HFFc6 (cell line): ENCODE measurements around the gene HAUS6. TPM values are rescaled to one million over a fixed set of nuclear protein-coding genes. Genes with fewer than 3 reads are reported as not detected.

Experiments used
- DNase-seq: peaks from one replicate; pipeline ENCODE4 v3.0.0-alpha.2; 2018
- H3K27ac Mint-ChIP-seq: 2 replicates; pipeline ENCODE4 v1.8.0; 2020; ENCODE audit warnings: mild to moderate bottlenecking, mixed read lengths
- H3K27me3 Mint-ChIP-seq: 2 replicates; pipeline ENCODE4 v1.8.0; 2021; ENCODE audit warnings: mild to moderate bottlenecking, moderate library complexity, mixed read lengths; ENCODE audit not compliant: insufficient read depth
- H3K36me3 Mint-ChIP-seq: 2 replicates; pipeline ENCODE4 v1.8.0; 2021; ENCODE audit warnings: low read depth, mixed read lengths
- H3K4me1 Mint-ChIP-seq: 2 replicates; pipeline ENCODE4 v1.8.0; 2020; ENCODE audit warnings: low read depth, mixed read lengths
- H3K4me3 Mint-ChIP-seq: 2 replicates; pipeline ENCODE4 v1.8.0; 2020; ENCODE audit warnings: mild to moderate bottlenecking, moderate library complexity, mixed read lengths
- H3K9me3 Mint-ChIP-seq: 2 replicates; pipeline ENCODE4 v1.8.0; 2020; ENCODE audit warnings: mild to moderate bottlenecking, mixed read lengths
- total RNA-seq, 6 experiments: library from RNA; stranded (reverse); fragmentation: NEBNext Ultra II Directional; extraction: Animal tissue kit (Norgen Biotek cat#: 25700); gene quantifications; 2 replicates in 1 of 6; 3 replicates in 5 of 6; pipeline ENCODE4 v1.2.3, GENCODE V29; 2021
- TF ChIP-seq, protein P1 (sequence below): fragments of 200-600 bp; sonication (generic); IDR thresholded peaks from 2 replicates; pipeline ENCODE4 v1.5.0; 2021; ENCODE audit warnings: antibody characterized with exemption, mild to moderate bottlenecking

Gene HAUS6
- total RNA-seq, 6 experiments from 2014 or later, result 9.2 to 15.4 (median 14.0) TPM

DNA sequence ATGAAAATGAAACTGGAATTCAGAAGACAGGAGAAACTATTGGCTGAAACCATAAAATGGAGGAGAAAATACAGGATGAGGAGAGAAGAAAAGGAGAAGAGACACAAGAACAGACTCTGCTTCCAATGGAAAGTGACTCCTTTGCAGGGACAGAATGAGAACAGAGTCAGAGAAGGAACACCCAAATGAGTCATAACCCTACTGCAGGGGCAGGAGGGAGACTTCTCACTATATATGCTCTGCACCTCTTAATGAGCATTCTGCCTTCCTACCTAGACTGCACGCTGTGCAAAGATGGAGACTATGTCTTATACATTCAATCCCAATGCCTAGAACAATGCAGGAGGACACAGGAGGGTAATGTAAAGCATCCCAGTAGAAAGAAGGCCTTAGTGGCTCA, 71.8 kb downstream of the HAUS6 start:
- Mint-ChIP-seq H3K9me3 (no peaks in the 10 kb centered on the region), H3K4me1 (peaks cover 25% of the 10 kb centered on the region), H3K27me3 (peaks cover 9% of the 10 kb centered on the region; the same call in 1 of the 2 replicates), H3K36me3 (no peaks in the 10 kb centered on the region), H3K4me3 (no peak overlapping the region), H3K27ac (no peak overlapping the region)
- no peak for DNase-seq
- TF ChIP-seq, protein P1, sequence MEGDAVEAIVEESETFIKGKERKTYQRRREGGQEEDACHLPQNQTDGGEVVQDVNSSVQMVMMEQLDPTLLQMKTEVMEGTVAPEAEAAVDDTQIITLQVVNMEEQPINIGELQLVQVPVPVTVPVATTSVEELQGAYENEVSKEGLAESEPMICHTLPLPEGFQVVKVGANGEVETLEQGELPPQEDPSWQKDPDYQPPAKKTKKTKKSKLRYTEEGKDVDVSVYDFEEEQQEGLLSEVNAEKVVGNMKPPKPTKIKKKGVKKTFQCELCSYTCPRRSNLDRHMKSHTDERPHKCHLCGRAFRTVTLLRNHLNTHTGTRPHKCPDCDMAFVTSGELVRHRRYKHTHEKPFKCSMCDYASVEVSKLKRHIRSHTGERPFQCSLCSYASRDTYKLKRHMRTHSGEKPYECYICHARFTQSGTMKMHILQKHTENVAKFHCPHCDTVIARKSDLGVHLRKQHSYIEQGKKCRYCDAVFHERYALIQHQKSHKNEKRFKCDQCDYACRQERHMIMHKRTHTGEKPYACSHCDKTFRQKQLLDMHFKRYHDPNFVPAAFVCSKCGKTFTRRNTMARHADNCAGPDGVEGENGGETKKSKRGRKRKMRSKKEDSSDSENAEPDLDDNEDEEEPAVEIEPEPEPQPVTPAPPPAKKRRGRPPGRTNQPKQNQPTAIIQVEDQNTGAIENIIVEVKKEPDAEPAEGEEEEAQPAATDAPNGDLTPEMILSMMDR, result no peak

DNA sequence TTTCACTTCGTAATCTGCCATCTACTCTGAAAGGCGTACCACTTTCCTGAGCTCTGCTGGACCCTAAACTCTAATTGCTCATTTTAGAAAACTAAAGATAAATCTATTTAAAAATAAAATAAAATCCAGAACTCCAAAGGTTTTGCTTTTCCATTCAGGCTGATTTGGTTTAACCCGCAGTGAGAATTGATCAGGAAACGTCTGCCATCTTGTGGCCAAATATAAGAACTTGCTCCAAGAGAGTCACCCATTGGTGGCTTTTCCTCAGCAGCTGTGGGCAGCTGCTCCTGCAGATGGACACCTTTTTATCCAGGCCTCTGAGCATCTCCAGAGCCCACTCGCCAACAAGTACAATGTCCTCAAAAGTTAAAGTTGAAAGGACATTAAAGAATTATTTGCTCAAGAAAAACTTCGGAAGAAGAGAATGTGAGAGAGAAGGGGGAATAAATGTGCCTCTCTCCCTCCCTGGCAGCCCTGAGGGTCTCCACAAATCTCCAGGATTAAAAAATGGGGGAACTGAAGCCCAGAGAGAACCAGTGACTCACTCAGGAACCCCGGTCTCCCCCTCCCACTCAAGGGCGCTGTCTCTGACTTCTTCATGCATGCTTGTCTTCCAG, 73.8 kb downstream of the HAUS6 start:
- DNase-seq, result peak; percentile 64
- Mint-ChIP-seq H3K36me3 (no peaks in the 10 kb centered on the region), H3K9me3 (no peaks in the 10 kb centered on the region), H3K4me1 (peaks cover 25% of the 10 kb centered on the region), H3K27ac (no peak overlapping the region), H3K27me3 (no peaks in the 10 kb centered on the region; the same call in 1 of the 2 replicates), H3K4me3 (no peak overlapping the region)
- TF ChIP-seq, protein P1, result peak; percentile 94

DNA sequence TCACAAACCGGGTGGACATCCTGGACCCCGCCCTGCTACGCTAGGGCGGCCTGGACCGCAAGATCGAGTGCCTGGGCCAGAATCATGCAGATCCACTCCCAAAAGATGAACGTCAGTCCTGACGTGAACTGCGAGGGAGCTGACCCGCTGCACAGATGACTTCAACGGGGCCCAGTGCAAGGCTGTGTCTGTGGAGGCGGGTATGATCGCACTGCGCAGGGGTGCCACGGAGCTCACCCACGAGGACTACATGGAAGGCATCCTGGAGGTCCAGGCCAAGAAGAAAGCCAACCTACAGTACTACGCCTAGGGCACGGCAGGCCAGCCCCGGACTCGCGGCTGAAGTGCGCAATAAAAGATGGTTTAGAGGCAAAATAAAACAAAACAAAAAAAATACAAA, 74.9 kb downstream of the HAUS6 start:
- TF ChIP-seq, protein P1, result no peak
- no peak for DNase-seq
- peaks cover 1% of the 10 kb centered on the region; the same call in 1 of the 2 replicates for H3K27me3 Mint-ChIP-seq

DNA sequence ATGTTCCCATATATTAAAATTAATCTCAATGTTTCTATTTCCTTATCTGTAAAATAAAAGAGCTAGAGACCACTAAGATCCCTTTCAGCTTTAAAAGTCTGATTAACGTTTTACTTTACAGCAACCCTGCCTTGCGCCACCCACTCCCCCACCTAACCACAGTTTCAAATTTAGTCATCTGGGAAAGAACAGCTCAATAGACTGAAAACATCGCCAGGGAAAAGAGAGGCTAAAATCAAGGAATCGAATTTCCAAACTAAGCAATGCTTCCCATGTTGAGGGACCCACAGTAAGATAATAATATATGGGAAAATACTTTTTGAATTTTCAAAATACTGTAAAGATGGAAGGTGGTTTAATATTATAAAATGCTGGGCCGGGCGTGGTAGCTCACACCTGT, 76.3 kb downstream of the HAUS6 start:
- no peak for DNase-seq

More for the DNA sequence above, 74.9 kb downstream of the HAUS6 start:
- H3K36me3 Mint-ChIP-seq, result no peaks in the 10 kb centered on the region
- no peak overlapping the region for H3K4me3 Mint-ChIP-seq
- H3K27ac Mint-ChIP-seq, result no peak overlapping the region
- no peaks in the 10 kb centered on the region for H3K9me3 Mint-ChIP-seq
- peaks cover 25% of the 10 kb centered on the region for H3K4me1 Mint-ChIP-seq

DNA sequence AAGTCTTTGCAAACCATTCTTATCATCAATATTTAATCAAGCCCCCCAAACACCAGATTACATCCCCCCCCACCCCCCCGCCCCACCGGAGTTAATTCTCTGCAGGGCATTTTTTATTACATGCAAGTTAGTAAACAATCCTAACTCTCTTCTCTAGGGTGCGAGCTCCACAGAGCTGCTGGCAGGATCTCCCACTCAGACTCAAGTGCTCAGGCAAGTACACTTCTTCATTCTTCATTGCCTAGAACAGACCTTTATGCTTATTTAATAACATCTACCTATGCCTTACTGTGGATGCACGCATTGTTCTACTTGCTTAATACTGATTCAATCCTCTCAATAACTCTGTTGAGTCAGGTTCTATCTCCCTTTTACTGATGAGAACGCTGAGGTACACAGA, 79.6 kb downstream of the HAUS6 start:
- H3K4me3 Mint-ChIP-seq, result no peak overlapping the region
- no peaks in the 10 kb centered on the region for H3K4me1 Mint-ChIP-seq
- no peak overlapping the region for H3K27ac Mint-ChIP-seq
- peaks cover 12% of the 10 kb centered on the region; the same call in 1 of the 2 replicates for H3K27me3 Mint-ChIP-seq
- H3K9me3 Mint-ChIP-seq, result peaks cover 8% of the 10 kb centered on the region; the same call in 1 of the 2 replicates
- DNase-seq, result no peak
- H3K36me3 Mint-ChIP-seq, result no peaks in the 10 kb centered on the region
- TF ChIP-seq, protein P1, result no peak

More for the DNA sequence above, 76.3 kb downstream of the HAUS6 start:
- Mint-ChIP-seq H3K9me3 (peaks cover 7% of the 10 kb centered on the region; the same call in 1 of the 2 replicates), H3K36me3 (no peaks in the 10 kb centered on the region), H3K27ac (no peak overlapping the region), H3K27me3 (peaks cover 5% of the 10 kb centered on the region; the same call in 1 of the 2 replicates), H3K4me3 (no peak overlapping the region), H3K4me1 (peaks cover 25% of the 10 kb centered on the region)
- TF ChIP-seq, protein P1, result no peak
